ENCODE results near the gene GPC6. TPM values are rescaled to one million over a fixed set of nuclear protein-coding genes. Genes with fewer than 3 reads are reported as not detected.
A peak's percentile ranks its signal among the peaks of the same experiment; 100 is the strongest.

Gene GPC6
- total RNA-seq, 1 experiment from 2014 or later = 16.7 TPM

DNA sequence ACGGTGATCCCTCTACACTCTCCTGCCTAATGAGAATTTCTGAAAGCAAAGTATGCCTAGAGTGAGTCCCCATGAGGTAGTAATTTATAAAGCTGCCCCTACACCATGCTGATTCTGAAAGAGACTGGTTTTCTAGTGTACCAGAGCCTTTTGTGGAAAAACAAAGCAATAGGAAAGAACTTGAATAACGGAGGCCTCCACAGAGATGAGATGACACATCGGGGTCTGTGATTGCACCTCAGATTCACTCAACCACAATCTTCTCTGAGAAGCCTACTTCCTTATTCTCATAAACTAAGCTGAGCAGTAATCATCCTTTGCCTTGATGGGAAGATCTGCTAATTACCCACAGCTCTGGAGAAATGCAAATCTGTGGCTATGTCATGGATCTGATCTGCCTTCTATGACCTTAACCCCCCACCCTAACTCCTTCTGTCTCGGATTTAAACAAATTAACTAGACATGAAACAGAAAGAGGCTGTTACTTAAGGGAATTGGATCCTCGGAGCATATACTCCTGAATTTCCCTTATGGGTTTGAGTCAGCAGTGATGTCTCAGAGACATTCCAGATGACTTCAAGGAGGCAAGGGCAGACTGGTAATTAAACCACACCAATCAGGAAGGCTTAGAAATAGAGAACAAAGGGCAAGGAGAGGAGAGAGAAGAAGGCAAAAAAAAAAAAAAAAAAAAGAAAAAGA lies 1124.8 kb downstream of the GPC6 start:
- DNase-seq (ENCODE audit: extremely low read depth, low read depth) = no peak

DNA sequence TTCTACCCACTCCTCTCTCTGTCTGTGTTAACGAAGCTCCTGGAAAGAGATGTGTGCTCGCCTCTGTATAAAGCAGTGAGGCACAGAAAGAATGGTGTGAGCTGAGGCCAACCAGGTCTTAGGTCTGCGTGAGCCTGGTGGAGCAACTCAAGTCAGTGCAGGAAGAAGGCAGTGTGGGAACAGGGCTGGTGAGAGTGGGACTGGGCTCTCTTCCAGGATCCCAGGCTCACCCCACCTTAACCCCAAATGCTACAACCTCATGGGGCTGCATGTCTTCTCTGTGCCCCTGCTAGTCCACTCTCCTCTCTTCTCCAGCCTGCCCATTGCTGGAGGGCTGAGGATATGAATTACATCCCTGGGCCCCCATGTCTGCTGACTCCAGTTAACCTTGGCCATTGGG lies 1125.5 kb downstream of the GPC6 start:
- no peak for DNase-seq (ENCODE audit: extremely low read depth, low read depth)

DNA sequence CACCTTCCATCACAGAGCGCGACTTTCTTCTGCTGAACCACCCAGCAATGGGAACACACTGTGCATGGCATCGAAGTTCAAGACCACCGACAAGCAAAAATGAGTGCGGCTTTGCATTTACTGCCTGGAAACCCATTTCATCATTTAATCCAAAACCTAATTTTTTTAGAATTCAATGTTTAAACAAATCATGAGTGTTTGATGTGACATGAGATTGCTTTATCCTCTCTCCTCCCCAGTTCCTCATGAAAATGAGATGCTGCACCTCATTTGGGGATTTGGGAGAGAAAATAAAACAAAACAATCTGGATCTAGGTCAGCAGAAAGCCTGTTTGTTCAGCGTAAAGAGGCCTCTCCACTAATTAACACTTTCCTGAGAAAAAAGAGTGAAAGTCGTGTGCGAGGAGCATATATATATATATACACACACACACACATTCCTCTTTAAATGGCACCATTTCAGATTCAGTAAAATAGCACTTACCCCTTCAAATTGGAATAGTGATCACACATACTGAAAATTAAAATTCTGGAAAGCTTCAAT lies 1126.6 kb downstream of the GPC6 start:
- DNase-seq (ENCODE audit: extremely low read depth, low read depth) = no peak

DNA sequence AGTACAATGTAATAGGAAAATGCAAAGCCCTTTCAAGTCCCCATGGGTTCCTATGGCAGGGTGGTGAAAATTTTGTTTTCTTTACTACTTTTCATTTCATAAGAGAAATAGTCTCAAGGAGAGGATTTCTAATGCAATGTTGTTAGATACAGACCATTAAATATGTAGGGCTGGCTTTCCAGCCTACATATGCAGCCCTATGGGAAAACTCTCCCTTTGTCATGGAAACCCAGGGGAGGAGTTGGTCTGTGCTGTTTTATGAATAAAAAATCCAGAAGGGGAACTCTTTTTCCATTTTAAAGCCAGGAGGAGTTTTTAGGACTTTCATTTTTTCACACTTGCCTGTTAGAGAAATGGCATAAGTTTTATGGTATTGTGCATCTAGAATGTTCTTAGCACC lies 1133.3 kb downstream of the GPC6 start:
- no peak for DNase-seq (ENCODE audit: extremely low read depth, low read depth)

DNA sequence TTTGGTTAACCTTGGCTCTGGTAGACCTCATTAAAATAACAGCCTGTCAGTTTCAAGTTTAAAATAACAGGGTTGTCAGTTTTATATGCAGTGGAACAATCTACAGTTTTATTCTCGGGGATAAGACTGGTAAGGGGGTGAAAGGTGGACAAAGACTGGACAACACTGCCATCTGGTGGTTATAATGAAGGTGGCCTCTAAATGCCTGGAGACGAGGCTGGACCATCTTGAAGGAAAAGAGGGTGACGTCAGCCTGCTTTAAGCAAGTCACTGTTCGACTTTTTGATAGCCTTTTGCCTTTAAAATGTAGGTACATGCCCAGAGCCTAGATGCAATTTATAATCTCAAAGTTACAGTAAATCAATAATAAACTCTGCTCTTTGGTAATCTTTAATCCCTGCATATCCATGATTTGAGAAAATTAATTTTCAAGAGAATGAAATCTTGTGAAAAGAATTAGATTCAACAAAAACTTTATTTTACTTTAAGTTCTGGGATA lies 1135.9 kb downstream of the GPC6 start:
- peak; percentile 74 for DNase-seq (ENCODE audit: extremely low read depth, low read depth)

DNA sequence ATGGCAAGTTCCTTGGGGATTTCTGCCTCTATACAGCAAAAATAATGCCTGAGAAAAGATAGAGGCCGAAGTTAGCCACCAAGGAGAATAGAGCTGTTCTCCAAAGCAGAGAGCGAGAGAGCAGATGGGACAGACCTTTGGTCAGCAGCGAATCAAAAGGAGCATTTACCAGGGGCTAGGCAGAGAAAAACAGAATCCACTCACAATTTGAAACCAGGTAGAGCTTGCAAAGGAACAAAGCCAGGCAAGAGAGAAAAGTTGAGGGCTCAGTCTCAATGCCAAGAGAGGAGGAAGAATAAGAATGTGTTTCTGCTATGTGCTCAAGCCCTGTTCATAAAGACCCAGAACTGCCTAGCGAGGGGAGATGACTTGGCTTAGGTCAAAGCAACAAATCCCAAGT lies 1140.1 kb downstream of the GPC6 start:
- no peak for DNase-seq (ENCODE audit: extremely low read depth, low read depth)

DNA sequence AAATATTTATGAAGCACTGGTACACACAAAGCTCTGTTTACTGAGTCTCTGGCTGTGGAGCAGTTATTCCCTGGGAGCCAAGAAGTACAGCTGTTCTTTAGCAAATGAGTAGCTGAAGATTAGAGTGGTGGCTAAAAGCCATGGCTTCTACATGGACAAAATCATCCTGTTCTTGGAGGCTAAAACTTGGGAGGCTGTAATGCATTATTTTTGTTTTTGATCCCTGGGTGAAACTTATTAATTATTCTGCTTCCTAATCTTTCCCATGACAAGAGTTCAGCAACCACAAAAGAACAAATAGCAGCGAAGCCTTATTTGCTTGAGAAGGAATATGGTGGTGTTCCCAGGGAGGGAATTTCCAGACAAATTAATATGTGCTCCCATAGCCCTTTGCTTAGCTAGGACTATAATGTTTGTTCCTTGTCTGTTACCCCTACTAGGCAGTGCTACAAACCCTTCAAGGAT lies 1143.4 kb downstream of the GPC6 start:
- no peak for DNase-seq (ENCODE audit: extremely low read depth, low read depth)

DNA sequence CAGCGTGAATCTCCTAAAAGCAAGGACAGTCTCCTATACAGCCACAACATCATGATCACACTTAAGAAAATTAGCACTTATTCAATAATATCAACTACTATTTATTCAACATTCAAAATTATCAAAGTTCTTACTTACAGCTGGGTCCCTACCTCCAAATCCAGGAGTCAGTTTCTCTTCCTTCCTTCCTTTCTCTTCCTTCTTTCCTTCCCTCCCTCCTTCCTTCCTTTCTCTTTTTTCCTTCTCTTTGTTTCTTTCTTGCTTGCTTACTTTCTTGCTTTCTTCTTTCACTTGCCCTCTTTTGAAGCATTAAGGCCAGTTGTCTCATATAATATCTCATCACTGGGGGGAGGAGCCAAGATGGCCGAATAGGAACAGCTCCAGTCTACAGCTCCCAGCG lies 1145.2 kb downstream of the GPC6 start:
- no peak for DNase-seq (ENCODE audit: extremely low read depth, low read depth)

DNA sequence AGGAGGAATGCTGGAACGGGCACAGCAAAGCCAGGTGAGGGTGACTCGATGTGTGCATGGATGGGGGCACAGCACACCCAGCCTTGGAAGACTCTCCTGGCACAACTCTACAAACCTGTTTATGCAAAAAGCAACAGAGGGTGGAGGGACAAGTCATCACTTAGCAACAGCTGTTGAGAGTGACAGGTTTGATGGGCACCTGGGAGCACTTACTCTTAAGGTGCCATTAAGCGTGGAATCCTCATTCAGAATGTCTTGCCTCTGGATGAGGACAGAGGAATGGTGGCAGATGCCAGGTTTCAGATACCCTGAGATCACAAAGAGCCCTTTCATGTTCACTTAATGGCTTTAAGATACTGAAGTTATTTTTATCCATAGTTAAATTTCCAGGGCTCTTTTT lies 1155.9 kb downstream of the GPC6 start:
- DNase-seq (ENCODE audit: extremely low read depth, low read depth) = no peak

DNA sequence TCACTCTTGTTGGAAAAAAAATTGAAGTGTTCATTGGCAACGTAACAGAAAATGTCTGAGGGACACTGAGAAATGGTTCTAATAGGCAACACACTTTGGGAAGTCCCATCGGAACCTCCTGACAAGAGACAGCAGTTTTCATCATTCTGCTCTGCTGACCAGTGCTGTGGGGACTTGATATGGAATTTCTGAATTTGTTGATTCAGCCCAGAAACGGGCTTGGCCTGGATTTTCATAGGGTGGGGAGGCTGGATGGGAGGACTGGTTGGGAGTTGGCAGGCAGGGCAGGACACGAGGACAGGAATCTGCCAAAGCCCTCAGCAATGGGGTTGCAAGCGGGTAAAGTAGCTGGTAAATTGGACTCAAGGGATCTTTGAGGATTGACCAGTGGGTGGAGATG lies 1156.4 kb downstream of the GPC6 start:
- no peak for DNase-seq (ENCODE audit: extremely low read depth, low read depth)

DNA sequence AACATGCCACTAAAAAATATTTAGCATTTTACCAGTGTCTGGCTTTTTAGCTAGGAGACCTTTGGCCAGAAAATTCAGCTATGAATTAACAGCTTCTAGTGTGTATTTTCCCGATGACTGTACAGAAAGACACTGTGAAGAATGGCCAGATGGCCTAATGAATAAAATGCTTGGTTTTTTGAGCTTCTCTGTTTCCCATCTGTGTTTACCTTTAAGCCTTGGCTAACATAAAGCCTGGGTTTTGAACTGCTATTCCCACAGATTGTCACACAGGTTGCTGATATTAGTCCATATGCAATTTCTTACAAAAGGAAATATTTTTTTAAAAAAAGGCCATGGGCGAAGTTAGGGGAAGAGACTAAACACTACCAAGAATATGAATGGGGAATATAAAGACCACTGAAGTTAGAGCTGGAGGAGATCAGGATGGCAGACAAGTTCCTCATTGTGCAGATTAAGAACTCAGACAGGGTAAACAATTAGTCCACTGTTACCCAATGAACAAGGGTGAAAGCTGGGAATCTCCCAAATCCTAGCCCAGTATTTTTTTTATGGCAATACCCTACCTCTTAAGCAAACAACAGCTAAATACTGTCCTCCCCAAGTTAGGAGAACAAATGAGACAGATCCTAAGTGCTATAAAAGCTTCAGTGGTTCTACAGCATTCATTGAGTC lies 1157.8 kb downstream of the GPC6 start:
- no peak for DNase-seq (ENCODE audit: extremely low read depth, low read depth)

DNA sequence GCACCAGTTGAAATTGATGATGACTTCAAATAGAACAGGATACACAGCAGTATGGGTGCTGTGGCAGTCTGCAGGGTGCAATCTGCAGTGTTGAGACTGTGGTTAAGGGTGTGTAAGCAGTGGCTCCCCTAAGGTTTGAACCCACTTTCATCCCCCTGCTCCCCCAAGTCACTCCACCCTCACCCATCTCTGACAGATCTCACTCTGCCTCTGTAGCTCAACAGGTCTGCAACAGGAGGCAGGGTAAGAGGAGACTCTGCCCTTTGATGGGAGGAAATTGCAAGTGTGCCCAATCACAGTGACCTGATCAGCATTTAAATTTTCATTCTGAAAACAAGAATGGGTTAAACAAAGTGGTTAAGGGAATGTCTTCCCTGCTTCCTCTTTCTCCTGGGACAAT lies 1160.4 kb downstream of the GPC6 start:
- DNase-seq (ENCODE audit: extremely low read depth, low read depth) = no peak

DNA sequence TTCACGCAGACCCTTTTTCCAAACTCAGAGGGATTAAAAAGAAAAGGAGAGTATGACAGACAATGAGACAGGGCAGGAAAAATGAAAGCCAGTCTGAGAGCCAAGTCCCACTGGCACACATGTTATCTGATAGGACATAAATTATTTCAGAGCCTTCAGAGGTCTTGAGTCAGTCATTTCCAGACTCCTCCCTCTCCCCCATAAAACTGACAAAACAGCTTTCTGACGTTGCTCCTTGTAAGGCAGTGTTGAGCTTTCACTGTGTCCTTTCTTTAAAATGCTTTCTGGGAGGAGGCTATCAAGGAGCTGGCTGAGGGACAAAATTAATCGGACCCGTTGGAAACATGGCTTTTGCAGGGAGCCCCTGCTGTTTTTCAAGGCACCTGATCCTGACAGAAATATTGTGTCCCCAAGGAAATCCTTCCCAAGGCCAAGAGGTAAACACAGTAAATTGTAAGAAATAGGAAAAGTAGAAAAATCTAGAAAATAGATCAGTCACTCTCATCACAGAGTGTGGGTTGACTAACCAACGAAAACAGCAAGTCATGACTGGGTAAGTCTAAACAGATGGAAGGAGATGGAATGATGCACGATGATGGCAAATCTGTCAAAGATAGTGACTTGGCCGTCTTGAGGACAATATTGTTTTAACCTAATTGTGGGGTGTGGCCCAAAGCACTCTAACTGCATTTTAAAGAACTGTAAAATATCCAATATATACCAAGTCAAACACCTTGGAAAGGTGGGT lies 1163.2 kb downstream of the GPC6 start:
- no peak for DNase-seq (ENCODE audit: extremely low read depth, low read depth)

DNA sequence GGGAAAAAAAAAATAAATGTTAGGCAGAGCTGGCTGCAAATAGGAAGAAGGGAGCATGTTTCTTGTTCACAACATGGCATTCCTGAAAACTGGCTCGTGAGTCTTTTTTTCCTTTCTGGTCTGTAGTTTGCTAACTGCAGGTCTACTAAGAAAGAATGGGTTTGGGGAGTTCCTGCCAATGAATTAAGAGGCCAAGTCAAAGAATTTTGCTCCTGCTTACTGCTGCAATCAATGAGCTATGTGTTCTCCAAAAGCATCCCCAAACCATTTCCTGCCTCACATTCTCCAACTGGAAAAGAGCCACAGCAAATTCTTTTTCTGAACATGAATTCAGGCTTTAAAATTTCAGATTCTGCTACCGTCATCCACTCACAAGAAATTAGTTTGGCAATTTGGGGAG lies 1164.3 kb downstream of the GPC6 start:
- DNase-seq (ENCODE audit: extremely low read depth, low read depth) = no peak

DNA sequence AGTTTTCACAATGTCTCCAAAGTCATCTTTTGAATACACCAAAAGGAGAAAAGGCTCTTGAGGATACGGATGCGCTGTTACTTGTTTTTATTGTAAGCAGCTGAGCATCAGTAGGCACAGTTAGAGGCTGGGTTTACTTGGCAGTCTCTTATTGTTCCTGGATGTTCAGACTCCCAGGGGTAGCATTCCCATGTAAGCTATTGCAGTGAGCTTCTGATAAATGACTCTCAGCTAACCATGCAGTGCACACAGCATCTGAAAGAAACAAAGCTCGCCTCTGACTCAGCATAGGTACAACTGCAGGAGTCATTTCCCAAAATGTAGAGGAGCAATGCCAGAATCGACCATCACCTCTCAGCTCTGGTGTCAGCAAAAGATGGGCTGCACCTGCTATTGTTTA lies 1168.1 kb downstream of the GPC6 start:
- DNase-seq (ENCODE audit: extremely low read depth, low read depth) = no peak

DNA sequence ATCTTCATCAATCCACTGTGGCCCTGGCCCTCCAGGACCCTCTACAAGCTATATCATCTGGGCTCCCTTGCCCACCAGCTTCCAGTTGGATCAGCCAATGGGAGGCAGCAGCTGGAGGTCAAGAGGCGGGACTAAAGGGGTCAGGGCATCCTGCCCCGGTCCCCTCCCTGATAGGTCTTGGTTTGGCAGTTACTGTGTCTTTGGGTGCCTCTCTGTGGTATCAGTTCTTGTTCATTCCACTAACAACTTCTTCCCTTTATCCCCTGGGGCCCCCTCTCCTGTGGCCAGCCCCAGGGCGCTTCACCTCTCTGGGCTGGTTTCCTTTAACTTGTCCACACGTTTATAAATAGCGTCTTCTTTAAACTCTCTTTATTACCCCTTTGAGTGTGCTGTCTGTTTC lies 1169.3 kb downstream of the GPC6 start:
- DNase-seq (ENCODE audit: extremely low read depth, low read depth) = no peak

DNA sequence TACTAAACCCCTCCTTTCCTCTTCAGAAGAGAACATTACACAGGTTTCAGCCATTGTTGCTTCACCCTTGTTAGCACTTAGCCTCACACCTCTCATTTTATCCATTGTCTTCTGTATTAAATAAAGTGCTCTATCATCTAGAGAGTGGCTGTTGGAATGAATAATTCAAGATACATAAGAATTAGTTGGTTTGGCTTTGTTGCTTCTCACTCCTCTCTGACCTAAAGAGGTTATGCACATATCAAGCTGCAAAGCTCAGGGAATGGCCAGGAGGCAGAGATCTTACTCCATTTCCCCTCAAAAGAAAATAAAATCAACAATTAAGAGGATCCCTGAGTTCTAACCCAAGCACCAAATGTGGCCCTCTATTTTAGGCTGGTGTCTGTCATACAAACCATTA lies 1173.2 kb downstream of the GPC6 start:
- DNase-seq (ENCODE audit: extremely low read depth, low read depth) = no peak

DNA sequence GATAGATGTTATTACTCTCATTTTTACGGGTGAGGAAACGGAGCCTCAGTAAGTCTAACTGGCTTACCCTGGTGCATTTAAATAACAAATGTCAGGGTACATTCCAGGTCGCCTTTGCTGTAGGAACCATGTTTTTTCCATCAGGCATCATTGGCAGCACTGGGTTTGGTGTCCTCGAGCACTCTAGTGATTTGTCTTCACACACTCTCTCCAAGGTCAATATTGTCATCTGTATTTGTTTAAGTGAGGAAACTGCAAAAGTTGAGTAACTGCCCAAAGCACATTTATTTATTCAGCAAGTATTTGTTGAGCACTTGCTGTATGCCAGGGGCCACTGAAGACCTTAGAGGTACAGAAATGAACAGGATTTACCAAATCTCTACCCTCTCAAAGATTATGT lies 1174.3 kb downstream of the GPC6 start:
- DNase-seq (ENCODE audit: extremely low read depth, low read depth) = no peak

DNA sequence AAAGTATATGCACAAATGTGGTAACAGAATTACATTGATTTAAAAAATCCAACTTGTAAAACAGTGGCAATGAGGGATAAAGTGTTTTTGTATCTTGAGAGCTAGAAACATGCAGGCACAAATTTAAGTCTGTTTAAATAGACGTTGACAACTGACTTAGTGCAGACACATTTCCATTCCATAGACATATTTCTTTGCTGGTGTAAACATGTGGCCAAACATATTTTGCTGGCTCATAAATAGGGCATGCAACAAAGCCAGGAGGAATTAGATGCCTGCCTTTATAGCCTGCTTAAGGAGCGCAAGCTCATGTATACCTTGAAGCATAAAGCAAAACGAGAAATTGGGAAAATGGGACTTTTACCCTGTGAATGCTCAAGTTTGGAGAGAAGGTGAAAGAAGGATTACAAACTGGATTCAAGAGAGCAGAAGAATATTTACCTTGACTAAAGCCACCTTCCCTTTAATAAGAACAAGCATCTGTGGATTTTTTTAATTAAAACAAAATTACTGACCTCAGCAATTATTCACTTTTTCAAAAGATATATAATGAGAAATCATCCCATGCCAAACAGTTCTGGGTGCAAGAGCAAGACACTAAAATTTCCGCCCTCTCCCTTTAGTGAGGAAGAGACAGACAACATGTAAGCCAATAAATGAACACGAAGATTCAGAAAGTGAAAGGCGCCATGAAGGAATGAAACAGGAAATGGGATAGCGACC lies 1181.9 kb downstream of the GPC6 start:
- DNase-seq (ENCODE audit: extremely low read depth, low read depth) = no peak

DNA sequence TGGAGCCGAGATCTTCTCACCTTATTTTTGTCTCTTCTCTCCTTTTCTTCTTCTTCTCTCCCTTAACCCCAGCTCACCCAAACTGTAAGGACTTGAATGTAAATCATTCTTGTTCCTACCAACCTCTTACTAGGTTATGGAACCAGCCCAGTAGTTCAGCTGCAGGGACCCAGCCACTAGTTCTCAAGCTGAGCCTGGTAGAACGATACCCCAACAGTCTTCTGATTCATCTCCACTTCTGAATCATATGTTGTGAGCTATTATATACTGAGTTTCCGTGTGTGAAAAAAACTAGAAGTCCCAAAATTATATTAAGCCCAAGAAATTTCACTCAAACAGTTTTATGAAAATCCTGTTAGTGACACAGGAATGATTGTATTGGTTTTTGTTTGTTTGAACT lies 1185.1 kb downstream of the GPC6 start:
- DNase-seq (ENCODE audit: extremely low read depth, low read depth) = no peak

Data from NCI-H460 (cell line).